Measurements from ENCODE around the gene THSD7B. TPM values are rescaled to one million over a fixed set of nuclear protein-coding genes. Genes with fewer than 3 reads are reported as not detected.

Gene THSD7B
- total RNA-seq, 4 donors from 2014 or later, result 0.27 TPM; not detected in 3

GRCh38 chr2:137107904-137108303, 342.6 kb downstream of the THSD7B start:
- in situ Hi-C loops (cut with MboI; ENCODE audit: low pct_ligation_motif_present in 1 of 4, low pct_unique_long_range_greater_than_20kb in 1 of 4, low sequenced_read_pairs in 3 of 4), result no loop called here
- no peak overlapping the region for H3K4me3 ChIP-seq
- TF ChIP-seq EP300 (IDR thresholded peaks at IDR 0.05; ENCODE audit: low read depth) (no peak), POLR2A (IDR thresholded peaks at IDR 0.05) (no peak), CTCF (IDR thresholded peaks at IDR 0.05) (no peak), POLR2AphosphoS5 (IDR thresholded peaks at IDR 0.05) (no peak)

GRCh38 chr2:137111896-137112295, 346.6 kb downstream of the THSD7B start:
- Histone ChIP-seq H3K4me3 (no peak overlapping the region), H3K27me3 (no peaks in the 10 kb centered on the region), H3K36me3 (no peaks in the 10 kb centered on the region), H3K4me1 (no peaks in the 10 kb centered on the region), H3K9me3 (no peaks in the 10 kb centered on the region), H3K27ac (no peak overlapping the region)
- intact Hi-C loops (cut with DNase I; ENCODE audit: low total_unique reads) (loop anchor here (10.0 kb wide), 1 partner anchor 1623 kb away; no protein-coding TSS in a partner anchor), in situ Hi-C loops (cut with MboI; ENCODE audit: low pct_ligation_motif_present in 1 of 4, low pct_unique_long_range_greater_than_20kb in 1 of 4, low sequenced_read_pairs in 3 of 4) (no loop called here)
- TF ChIP-seq EP300 (IDR thresholded peaks at IDR 0.05; ENCODE audit: low read depth) (no peak), POLR2A (IDR thresholded peaks at IDR 0.05) (no peak)
- WGBS, 2 donors (ENCODE audit: low coverage in 1 of 2), result 66 to 72% methylated on average over 4 to 5 of the region's 5 CpGs
- no peak for DNase-seq

More at GRCh38 chr2:137107904-137108303, 342.6 kb downstream of the THSD7B start:
- Histone ChIP-seq H3K36me3 (no peaks in the 10 kb centered on the region), H3K4me1 (no peaks in the 10 kb centered on the region), H3K9me3 (no peaks in the 10 kb centered on the region), H3K27me3 (no peaks in the 10 kb centered on the region), H3K27ac (no peak overlapping the region)
- intact Hi-C loops (cut with DNase I; ENCODE audit: low total_unique reads), result no loop called here
- DNase-seq, result no peak

- no peak for DNase-seq
- H3K9me3 ChIP-seq, result no peaks in the 10 kb centered on the region
- intact Hi-C loops (cut with DNase I; ENCODE audit: low total_unique reads) (loop anchor here (10.0 kb wide), 1 partner anchor 1620 kb away; no protein-coding TSS in a partner anchor), in situ Hi-C loops (cut with MboI; ENCODE audit: low pct_ligation_motif_present in 1 of 4, low pct_unique_long_range_greater_than_20kb in 1 of 4, low sequenced_read_pairs in 3 of 4) (no loop called here)
- no peak for TF ChIP-seq POLR2AphosphoS5 (IDR thresholded peaks at IDR 0.05)
- TF ChIP-seq POLR2A (IDR thresholded peaks at IDR 0.05), result no peak
- TF ChIP-seq EP300 (IDR thresholded peaks at IDR 0.05; ENCODE audit: low read depth), result no peak
- TF ChIP-seq CTCF (IDR thresholded peaks at IDR 0.05), result no peak
- H3K36me3 ChIP-seq, result no peaks in the 10 kb centered on the region
- H3K4me1 ChIP-seq, result no peaks in the 10 kb centered on the region
- 88% methylated on average over 4 to 10 of the region's 10 CpGs for WGBS, 2 donors (ENCODE audit: low coverage in 1 of 2)
- no peak overlapping the region for H3K27ac ChIP-seq
- no peaks in the 10 kb centered on the region for H3K27me3 ChIP-seq
- no peak overlapping the region for H3K4me3 ChIP-seq
Measured at GRCh38 chr2:137115081-137115794, 349.9 kb downstream of the THSD7B start.

- WGBS, 2 donors (ENCODE audit: low coverage in 1 of 2), result 79% methylated on average over 1 of the region's 1 CpG; no CpG with 5 or more reads in 1 of the 2 donors
- DNase-seq, result no peak
- Histone ChIP-seq H3K27ac (no peak overlapping the region), H3K9me3 (no peaks in the 10 kb centered on the region), H3K36me3 (no peaks in the 10 kb centered on the region), H3K4me1 (no peaks in the 10 kb centered on the region), H3K4me3 (no peak overlapping the region), H3K27me3 (no peaks in the 10 kb centered on the region)
- intact Hi-C loops (cut with DNase I; ENCODE audit: low total_unique reads) (loop anchor here (10.0 kb wide), 1 partner anchor 1619 kb away; no protein-coding TSS in a partner anchor), in situ Hi-C loops (cut with MboI; ENCODE audit: low pct_ligation_motif_present in 1 of 4, low pct_unique_long_range_greater_than_20kb in 1 of 4, low sequenced_read_pairs in 3 of 4) (no loop called here)
- TF ChIP-seq CTCF (IDR thresholded peaks at IDR 0.05) (no peak), EP300 (IDR thresholded peaks at IDR 0.05; ENCODE audit: low read depth) (no peak), POLR2AphosphoS5 (IDR thresholded peaks at IDR 0.05) (no peak), POLR2A (IDR thresholded peaks at IDR 0.05) (no peak)
Measured at GRCh38 chr2:137115795-137116089, 350.4 kb downstream of the THSD7B start.

GRCh38 chr2:137117385-137117784, 352.0 kb downstream of the THSD7B start:
- TF ChIP-seq POLR2A (IDR thresholded peaks at IDR 0.05) (no peak), POLR2AphosphoS5 (IDR thresholded peaks at IDR 0.05) (no peak), CTCF (IDR thresholded peaks at IDR 0.05) (no peak), EP300 (IDR thresholded peaks at IDR 0.05; ENCODE audit: low read depth) (no peak)
- no peak overlapping the region for H3K27ac ChIP-seq
- no peaks in the 10 kb centered on the region for H3K9me3 ChIP-seq
- no peaks in the 10 kb centered on the region for H3K27me3 ChIP-seq
- H3K4me3 ChIP-seq, result no peak overlapping the region
- no peaks in the 10 kb centered on the region for H3K36me3 ChIP-seq
- H3K4me1 ChIP-seq, result no peaks in the 10 kb centered on the region
- in situ Hi-C loops (cut with MboI; ENCODE audit: low pct_ligation_motif_present in 1 of 4, low pct_unique_long_range_greater_than_20kb in 1 of 4, low sequenced_read_pairs in 3 of 4) (no loop called here), intact Hi-C loops (cut with DNase I; ENCODE audit: low total_unique reads) (loop anchor here (10.0 kb wide), 1 partner anchor 1617 kb away; no protein-coding TSS in a partner anchor)
- DNase-seq, result no peak
